HG02973 (cell line): Measurements from ENCODE around the gene STAT4.
A peak's percentile ranks its signal among the peaks of the same experiment; 100 is the strongest.

Experiments used
- ATAC-seq: cut with Tn5 transposase; IDR thresholded peaks from one replicate; pipeline ENCODE4 v1.9.1; 2021; ENCODE audit warnings: moderate library complexity; ENCODE audit not compliant: unreplicated experiment

The STAT4 gene

DNA sequence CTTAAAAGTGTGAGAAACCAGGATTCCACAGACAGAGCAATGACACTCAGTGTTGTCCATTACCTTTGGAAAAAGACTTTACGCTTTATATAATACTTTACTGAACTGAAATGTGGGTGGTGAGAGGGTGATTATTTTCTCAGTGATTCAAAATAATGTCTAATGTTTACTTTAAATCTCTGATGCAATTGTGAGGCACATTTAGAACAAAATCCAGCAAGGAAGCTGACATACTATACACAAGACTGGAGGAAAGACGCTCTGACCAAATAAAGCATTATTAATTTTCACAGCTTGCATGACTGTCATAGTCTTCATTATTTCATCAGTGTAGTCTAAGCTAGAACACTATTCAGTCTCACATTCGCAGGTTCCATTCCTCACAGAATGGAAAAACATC lies 102.7 kb downstream of the STAT4 start:
- no peak for ATAC-seq

DNA sequence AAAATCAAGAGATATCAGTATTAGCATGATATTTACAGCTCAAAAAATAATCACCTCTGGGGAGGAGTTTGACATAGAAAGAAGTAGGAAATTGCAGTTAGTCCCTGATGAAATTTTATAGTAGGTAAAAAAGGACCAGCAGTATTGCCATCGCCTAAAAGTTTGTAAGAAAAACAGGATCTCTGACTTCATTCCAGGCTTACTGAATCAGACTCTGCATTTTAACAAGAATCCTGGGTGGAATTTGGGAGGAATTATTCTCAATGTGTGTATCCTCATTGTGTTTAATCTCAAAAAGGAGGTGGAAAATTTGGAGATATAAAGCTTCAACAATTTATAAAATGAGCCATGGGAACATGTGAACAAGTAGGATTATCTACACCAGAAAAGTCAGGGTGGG lies 105.7 kb downstream of the STAT4 start:
- ATAC-seq, result no peak

DNA sequence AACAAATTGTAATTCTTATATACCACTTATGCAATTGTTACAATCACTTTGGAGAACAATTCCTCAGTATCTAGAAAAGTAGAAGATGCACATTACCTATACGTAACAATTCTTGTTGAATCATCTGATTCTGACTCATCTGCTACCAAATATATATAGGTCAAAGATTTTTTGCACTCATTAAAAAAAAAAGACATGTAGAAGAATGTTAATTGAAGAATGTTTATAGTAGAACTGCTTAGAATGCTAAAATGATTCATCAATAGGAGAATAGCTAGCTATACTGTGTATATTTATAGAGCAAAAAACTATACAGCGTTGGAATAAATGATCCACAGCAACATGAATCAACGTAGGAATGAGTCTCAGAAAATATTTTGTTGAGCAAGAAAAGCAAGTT lies 107.4 kb downstream of the STAT4 start:
- no peak for ATAC-seq

DNA sequence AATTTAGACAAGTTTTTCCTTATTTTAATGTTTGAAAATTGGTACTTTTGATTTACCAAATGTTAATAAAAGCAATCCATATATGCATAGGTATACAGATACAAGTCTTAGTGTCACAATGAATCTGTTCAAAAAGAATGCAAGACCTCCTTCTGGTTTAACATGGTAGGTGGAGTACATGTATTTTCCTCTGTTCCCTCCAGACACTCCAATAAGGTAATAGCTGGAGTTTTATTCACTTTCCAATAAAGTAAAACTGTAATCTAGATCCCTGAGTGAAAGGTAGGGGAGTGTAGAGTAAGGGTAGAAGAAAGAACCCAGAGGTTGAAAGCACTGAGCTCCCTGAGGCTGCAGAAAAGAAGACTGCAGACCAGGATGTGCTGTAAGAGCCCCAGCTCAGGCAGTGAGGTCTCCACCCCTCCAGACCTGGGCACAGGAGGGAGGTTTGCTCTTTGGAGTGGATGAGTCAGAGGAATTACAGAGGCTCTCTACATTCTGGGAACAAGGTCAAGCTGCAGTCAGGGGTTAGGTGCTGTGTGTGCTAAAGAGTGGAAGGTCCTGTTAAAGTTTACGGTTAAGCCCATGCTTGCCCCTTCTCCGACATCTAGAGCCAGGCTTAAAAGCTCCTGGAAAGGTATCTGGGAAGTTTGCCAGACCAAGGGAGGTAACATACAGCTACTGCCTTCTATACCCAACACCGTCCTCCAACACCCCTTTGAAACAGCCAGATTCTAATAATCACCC lies 109.2 kb downstream of the STAT4 start:
- no peak for ATAC-seq

DNA sequence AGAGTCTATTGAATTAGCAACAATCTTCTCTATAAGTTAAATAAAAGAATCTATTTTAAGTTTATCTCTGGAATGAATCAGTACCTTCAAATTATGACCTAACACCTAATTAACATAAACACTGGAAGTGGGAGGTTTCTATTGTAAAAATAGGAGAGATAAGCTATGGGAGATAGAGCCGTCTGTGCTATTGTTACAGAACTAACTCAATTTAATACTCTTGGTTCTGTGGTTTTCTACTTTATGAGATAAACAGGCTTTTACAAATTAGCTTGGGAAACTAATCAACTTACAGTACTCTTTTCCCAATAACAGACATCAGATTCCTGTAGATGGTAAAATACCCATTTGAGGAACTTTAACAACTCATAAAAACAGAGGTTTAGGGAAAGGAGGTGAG lies 111.2 kb downstream of the STAT4 start:
- ATAC-seq, result no peak

DNA sequence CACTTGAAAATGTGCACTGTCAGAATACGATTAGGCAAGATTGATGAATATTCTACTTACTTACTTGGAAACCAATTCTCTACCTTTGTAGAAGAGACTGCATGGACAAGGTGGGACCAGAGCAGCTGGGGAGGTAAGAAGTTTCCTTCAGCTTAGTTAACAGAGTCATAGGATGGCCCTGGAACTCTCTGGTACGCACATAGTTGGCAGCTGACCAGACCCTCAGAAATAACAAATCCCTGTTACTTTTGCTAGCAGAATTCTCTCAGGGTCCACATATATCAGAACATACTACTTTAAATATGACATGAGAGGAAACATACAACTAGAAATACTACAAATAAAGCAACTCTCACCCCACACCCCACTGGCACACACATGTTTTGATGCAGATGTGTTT lies 112.1 kb downstream of the STAT4 start:
- ATAC-seq, result no peak

DNA sequence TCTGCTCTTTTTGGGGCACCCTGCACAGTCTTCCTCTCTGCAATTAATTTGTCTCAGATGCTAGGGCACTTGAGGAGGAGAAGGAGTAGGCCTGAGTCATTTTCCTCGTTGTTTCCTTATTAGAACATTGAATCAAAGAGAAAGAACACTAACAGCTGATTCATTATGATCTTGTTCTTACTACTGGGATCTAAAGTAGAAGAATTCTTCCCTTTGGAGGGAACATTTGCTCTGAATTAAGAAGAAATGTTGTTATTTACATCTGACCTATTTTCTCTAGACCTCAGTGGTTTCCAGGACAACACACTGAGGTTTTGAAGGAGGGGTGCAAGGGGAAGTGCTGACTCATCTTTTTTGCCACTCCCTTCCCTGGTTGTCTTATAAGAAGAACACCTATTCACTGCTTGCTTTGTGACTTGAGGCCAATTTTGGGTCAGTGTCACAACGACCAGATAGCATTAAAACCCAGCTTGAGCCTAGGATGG lies 112.5 kb downstream of the STAT4 start:
- no peak for ATAC-seq

DNA sequence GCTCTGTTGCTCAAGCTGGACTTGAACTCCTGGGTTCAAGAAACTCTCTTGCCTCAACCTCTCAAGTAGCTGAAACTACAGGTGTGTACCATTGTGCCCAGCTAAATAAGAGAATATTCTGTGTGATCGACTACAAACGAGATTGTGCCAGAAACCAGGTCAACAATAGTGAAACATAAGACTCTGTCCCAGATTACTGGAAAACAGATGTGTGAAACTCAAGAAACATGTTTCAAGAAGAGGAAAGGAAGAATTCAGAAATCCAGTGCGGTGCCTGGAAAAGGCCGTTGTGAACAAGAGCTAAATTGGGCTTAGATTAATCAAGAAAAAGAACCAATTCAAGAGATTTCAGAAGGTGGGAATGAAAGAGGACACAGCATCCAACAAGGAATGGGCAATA lies 113.4 kb downstream of the STAT4 start:
- ATAC-seq, result no peak

DNA sequence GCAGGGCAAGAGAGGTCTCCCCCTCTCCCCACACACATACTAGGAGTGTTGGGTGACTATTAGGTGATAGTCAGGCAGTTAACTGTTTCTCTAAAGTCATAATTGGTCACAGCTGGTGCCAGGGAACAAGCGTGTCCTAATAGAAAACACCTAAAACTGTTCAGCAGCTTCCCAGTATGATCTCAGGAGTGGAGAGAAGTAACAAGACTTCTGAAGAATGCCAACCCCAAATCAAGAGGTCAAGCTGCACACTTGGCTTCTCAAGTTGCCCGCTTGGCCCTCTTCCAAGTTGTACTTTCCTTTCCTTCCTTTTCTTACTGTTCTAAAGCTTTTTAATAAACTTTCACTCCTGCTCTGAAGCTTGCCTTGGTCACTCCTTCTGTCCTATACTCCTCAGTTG lies 114.4 kb downstream of the STAT4 start:
- ATAC-seq, result no peak

DNA sequence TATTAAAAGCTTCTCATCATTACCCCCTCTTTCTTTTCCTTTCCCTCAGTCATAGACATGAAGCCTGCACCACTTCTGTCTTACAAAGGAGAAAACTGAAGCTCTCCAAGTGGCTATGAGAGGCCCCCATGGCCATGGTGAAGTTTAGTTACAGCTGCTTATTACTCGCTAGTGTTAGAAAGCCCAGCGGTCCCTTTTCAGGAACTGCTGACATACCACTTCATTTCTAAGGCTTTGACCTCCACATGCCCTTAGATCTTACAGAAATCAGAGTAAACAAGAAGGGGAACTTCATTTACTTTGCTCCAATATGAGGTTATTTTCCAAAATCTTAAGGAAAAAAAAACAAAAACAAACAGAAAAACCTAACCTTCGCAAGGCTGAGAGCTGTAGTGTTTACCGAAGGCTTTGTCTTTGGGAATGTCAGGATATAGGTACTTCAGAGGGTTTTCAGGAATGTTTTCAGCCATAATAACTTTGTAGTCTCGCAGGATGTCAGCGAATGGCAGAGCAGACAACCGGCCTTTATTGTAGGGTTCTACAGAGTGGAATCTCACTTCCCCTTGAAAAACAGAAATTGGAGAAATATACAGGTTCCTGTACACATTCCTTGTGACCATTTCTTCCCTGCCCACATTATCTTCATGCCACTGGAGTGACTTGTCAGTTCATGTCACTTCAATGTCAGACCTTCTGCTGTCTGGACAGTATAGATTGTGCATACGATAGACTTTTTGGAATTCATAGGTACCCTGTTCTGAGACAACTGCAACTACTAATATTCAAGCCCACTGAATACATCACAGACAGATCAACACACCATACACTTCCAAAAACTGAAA lies 118.0 kb downstream of the STAT4 start:
- ATAC-seq, result no peak

DNA sequence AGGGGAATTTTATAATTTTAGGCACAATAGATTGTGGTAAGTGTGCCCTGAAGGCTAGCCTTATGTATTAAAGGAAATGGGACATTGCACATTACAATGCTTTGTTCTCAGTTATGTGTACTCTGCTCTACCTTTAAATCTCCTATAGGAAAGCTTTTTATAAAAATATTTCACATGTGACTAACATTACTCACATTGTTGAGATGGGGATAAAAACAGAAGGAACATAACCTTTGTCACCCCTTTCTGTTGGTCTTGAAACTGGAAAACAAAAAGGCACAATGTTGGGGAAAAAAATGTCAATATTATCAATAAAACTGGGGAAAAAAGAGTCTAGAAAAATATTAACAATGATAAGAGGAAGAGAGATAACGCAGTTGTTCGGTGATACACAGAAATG lies 119.5 kb downstream of the STAT4 start:
- ATAC-seq, result no peak

DNA sequence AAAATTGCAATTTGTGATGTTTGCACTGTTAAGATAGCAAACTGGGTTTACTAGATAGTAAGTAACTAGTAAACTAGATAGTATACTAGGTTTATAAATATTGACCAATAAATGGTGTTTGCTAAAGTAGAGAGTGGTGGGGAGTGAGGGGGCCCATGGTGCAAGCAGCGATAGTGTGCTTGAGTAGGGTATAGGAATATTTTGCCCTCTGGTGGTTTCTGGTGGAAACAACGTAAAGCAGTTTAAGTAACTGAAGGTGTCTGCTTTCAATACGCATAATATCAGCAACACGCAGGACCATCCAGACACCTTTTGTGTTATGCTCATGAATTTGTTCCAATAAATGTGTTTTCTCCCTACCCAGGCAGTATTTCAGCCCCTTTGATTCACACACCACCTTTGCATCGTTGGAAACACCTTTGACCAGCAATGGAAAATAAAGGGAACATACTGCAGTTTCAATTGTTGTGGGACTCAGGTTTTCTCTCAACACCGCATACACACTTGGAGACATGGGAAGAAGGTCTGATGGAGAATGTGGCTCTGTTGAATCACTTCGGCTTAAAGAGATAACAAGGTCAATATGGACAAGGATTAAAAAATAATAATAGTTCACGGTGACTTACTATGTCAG lies 120.2 kb downstream of the STAT4 start:
- ATAC-seq, result peak; percentile 81

DNA sequence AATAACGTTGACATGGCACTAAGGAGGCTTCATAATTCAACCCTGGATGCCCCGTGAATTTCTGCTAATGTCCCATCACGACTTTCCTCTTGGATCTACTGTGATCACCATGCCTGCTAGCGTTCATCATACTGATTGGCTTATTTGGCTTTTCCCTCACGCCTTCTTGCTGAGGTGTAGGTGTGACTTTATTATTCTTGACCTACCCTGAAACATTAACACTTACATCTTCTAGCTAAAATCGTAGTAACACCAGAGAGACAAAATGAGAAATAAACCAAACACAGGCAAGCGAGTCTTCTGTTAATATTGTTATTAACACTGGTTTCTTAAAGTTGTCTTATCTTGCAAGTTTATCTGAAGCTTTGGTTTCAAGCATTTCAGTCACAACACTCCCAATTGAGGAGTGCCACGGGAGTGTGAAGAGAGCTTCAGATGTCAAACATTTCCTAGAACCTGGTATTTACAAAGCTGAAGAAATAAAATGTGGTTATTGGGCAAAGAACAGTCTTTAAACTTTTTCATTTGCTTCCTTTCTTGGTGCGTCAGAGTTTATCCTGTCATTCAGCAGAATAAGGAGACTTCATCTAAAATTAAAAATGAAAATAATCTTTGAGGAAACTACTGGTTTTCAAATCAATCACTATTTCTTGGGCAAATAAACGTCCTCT lies 121.4 kb downstream of the STAT4 start:
- no peak for ATAC-seq

DNA sequence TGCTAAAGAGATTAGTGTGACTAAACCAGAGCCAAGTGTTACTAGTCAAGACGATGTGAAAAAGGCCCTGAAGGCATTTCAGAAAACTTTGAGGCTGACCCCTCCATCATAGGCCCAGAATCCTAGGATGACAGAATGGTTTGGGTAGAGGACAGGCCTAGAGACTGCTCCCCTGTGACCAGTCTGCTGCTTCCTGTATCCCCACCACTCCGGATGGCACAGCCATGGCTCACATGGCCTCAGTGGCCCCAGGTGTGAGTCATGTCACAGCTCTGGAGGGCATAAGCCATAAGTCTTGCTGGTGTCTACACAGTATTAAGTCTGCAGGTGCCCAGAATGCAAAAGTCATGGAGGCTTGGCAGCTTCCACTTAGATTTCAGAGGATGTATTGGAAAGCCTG lies 124.4 kb downstream of the STAT4 start:
- ATAC-seq, result no peak

DNA sequence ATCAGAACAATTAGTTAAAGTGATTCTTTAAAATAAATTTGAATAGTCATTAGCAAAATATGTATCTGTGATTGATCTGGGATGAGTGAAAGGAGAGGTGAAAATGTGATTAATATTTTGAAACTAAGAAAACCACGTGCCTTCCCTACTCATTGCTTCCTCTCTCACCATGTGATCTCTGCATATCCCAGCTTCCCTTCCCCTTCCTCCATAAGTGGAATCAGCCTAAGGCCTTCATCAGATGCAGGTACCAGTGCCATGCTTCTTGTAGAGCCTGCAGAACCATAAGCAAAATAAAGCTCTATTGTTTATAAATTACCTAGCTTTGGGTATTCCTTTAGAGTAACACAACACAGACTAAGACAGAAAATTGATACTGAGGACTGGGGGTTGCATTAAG lies 125.7 kb downstream of the STAT4 start:
- no peak for ATAC-seq

DNA sequence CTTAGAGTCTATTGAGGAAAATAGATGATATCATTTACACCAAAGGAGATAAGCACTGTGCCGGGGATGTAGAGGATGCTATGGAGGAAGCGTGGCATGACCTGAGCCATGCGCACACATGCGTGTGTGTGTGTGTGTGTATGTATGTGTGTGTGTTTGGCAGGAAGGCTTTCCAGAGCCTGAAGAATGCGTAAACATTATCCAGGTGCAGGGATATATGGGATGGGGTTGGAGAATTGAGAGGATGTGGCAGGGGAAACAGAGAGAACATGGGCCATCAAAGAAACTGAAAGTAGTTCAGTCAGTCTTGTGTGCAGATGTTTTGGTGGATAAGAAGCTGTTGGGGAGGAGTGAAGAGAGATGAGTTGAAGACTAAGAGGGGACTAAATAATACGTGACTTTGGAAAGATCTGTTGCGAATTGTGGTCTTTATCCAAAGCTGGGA lies 127.5 kb downstream of the STAT4 start:
- ATAC-seq, result no peak

DNA sequence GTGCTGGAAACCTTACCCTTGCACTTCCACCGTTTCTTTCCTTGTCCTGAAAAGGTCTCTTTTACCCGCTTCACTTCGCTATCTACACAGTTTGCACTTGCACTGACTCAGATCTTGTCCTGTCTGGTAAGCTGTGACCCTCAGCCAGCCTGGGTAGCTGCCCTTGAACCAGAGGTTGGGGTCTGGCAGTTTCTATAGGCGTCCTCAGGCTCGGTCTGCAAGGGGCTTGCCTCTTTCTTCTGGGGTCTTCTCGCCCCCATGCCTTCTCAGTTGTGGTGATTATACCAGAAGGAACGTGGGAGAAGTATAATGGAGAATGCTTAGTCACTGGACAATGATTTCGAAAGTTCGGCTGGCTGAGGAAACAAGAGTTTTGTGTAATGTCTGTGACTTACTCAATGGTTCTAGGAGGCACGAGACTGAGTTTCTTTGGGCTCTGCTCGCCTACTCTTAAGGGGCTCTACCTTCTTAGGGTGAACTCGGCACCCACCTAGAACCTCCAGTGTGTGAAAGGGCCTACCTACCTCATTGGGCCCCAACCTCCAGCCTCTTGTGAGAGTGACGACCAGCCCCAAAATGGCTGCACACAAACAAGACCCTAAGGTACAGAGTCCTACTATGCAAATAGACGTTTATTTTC lies 129.9 kb downstream of the STAT4 start:
- peak; percentile 19 for ATAC-seq

DNA sequence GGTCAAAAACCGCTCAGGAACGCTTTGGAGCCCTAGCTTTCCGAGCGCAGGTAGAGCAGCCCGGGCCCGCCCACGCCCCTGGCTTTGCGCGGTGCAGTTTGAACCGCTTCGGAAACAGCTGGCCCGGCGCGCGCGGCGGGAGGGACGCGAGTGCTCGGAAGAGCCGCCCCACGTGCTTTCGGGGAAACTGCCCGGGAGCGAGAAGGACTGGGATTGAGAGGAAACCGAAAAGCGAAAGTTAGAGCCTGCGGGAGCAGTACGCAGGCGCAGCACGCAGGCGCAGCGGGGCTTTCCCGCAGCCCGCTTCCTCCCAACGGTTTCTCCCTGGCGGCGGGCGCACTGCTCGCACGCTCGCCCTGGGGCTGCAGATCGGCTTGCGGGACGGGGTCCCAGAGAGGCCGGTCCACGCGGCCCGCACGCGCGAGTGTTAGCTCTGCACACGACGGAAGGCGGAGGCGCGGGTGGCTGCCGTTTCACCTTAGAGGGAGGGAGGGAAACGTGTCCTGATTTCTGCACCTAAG lies 130.5 kb downstream of the STAT4 start:
- peak; percentile 67 for ATAC-seq

DNA sequence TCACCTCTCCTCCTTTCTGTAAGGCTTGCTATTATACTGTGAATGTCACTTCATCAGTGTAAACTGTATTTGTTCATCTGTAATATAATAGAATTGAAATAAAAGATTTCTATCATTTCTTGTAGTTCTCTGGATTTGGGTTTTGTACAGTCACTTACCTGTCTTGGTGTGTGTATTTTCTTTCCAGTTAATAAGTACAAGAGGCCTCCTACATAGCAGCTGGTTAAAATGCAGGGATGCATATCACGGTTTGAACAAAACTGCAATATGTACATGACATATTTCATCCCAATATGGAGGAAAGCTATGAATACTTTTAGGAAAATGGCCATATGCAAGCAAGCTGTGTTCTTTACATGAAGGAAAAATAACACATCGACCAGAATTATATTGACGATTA lies 131.4 kb downstream of the STAT4 start:
- ATAC-seq, result no peak

DNA sequence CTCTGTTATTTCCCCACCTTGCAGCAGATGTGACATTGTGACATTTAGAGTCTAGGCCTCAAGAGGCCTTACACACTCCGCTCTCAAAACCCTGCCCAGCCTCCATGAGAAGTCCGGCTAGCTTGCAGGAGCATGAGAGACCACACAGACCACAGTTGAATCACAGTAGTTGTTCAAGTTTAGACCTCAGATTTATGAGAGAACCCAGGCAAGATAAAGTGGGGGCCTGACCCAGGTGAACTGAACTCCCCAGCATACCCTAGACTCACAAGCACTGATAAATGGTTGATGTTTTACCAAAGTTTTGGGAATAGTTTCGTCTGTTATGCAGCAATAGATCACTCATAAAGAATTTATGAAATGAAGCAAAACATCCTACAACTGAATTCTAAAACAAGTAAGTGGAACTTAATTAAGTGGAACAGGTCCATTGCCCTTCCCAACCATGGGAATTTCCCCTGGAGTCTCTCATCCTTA lies 132.1 kb downstream of the STAT4 start:
- no peak for ATAC-seq
